GM21529 (cell line): Measurements from ENCODE around the gene TRAPPC11.

Source experiments
- ATAC-seq: cut with Tn5 transposase; IDR thresholded peaks from one replicate; pipeline ENCODE4 v1.9.1; 2021; ENCODE audit not compliant: unreplicated experiment

The TRAPPC11 gene

GRCh38 chr4:183757060-183757459, 98.0 kb downstream of the TRAPPC11 start:
- ATAC-seq = no peak

GRCh38 chr4:183758061-183758757, 99.1 kb downstream of the TRAPPC11 start:
- no peak for ATAC-seq

DNA sequence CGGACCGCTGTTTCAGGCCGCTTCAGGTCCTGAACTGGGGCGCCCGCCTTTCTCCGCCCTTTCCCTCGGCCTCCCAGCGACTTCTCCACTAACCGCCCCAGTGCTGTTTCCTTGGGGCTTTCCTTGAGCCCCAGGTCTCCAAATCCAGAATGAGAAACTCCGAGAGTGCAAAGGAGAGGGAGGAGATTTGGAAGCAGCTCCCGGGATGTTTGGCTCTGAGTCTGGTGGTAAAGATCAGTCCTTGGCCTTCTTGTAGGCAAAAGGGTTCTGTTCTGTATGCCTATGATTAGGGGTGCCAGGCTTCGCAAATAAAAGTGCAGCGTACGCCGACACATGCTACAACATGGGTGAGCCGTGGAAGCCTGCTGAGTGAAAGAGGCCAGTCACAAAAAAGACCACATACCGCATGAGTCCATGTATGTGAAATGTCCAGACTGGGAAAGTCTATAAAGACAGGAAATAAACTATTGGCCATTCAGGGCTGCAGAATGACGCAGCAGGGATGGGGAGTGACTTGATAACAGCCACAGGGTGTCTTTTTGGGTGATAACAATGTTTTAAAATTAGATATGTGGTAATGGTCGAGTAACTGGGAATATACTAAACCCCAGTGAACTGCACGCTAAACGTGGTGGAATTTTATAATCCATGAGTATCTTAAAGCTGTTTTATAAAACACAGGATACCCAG, 99.8 kb downstream of the TRAPPC11 start:
- no peak for ATAC-seq

GRCh38 chr4:183760326-183760725, 101.2 kb downstream of the TRAPPC11 start:
- no peak for ATAC-seq
